Germinal center (tissue), 1 donor: ENCODE measurements around the gene HOTAIR.

Experiments used
- DNase-seq: peaks from one replicate; pipeline ENCODE4 v3.0.0; 2012; ENCODE audit warnings: mixed read lengths, low spot score

HOTAIR gene

GRCh38 chr12:53960187-53961024 lies 14.3 kb downstream of the HOTAIR start:
- no peak for DNase-seq

- DNase-seq: no peak
Observed at GRCh38 chr12:53959314-53959713, 15.4 kb downstream of the HOTAIR start.

GRCh38 chr12:53958128-53958527 lies 16.6 kb downstream of the HOTAIR start:
- no peak for DNase-seq

GRCh38 chr12:53956914-53957536 lies 17.7 kb downstream of the HOTAIR start:
- DNase-seq: no peak

- DNase-seq: no peak
Observed at GRCh38 chr12:53956251-53956887, 18.4 kb downstream of the HOTAIR start.

GRCh38 chr12:53955776-53956250 lies 18.9 kb downstream of the HOTAIR start:
- no peak for DNase-seq

- no peak for DNase-seq
Observed at GRCh38 chr12:53955036-53955775, 19.5 kb downstream of the HOTAIR start.

- no peak for DNase-seq
Observed at GRCh38 chr12:53954694-53955035, 20.1 kb downstream of the HOTAIR start, which contains the start of gene HOXC12. Gene HOXC12 (plus strand): TSS chr12:53954903. CDS start chr12:53954930, 27 bp downstream.

- DNase-seq: no peak
Observed at GRCh38 chr12:53953831-53954693, 20.7 kb downstream of the HOTAIR start.

GRCh38 chr12:53952871-53953734 lies 21.7 kb downstream of the HOTAIR start:
- no peak for DNase-seq

GRCh38 chr12:53952335-53952694 lies 22.4 kb downstream of the HOTAIR start:
- no peak for DNase-seq

- DNase-seq: no peak
Observed at GRCh38 chr12:53951577-53952334, 23.0 kb downstream of the HOTAIR start.

- no peak for DNase-seq
Observed at GRCh38 chr12:53950789-53951576, 23.8 kb downstream of the HOTAIR start.

GRCh38 chr12:53950437-53950773 lies 24.3 kb downstream of the HOTAIR start:
- no peak for DNase-seq

GRCh38 chr12:53949631-53950436 lies 24.9 kb downstream of the HOTAIR start:
- no peak for DNase-seq

- no peak for DNase-seq
Observed at GRCh38 chr12:53948650-53949593, 25.8 kb downstream of the HOTAIR start.

GRCh38 chr12:53947743-53948142 lies 27.0 kb downstream of the HOTAIR start:
- DNase-seq: no peak
